Keratinocyte (primary cell): ENCODE results near the gene COL9A3. TPM values are rescaled to one million over a fixed set of nuclear protein-coding genes. Genes with fewer than 3 reads are reported as not detected.
A peak's percentile ranks its signal among the peaks of the same experiment; 100 is the strongest.

Experiments
- DNase-seq: peaks from one replicate; pipeline ENCODE4 v3.0.0-alpha.2; 2011; ENCODE audit warnings: low read depth, missing footprints, low spot score
- FAIRE-seq: peaks from 2 replicates; lab custom pipeline; 2011; peaks lifted over from hg19 to GRCh38; lab: Jason Lieb, UNC
- H2AFZ ChIP-seq: 2 replicates; pipeline ENCODE4 v1.6.0; 2012; ENCODE audit warnings: low read length, control low read depth, inconsistent platforms; ENCODE audit not compliant: control insufficient read depth
- H3K27ac ChIP-seq: 2 replicates; pipeline ENCODE4 v1.5.1; 2011; ENCODE audit warnings: low read length; ENCODE audit not compliant: control insufficient read depth, insufficient read depth
- H3K27me3 ChIP-seq: 3 replicates; pipeline ENCODE4 v1.6.0; 2011; ENCODE audit warnings: low read length; ENCODE audit not compliant: control insufficient read depth, insufficient read depth; ENCODE audit errors: extremely low read depth
- H3K36me3 ChIP-seq, 2 experiments: 2 replicates in 1 of 2; 3 replicates in 1 of 2; pipeline ENCODE4 v1.5.1; 2011; ENCODE audit warnings: low read length in 2 of 2, mild to moderate bottlenecking in 1 of 2; ENCODE audit not compliant: control insufficient read depth in 2 of 2, insufficient read depth in 2 of 2; ENCODE audit errors: extremely low read depth in 1 of 2
- H3K4me1 ChIP-seq: 3 replicates; pipeline ENCODE4 v1.5.1; 2011; ENCODE audit warnings: low read length; ENCODE audit not compliant: control insufficient read depth, insufficient read depth; ENCODE audit errors: extremely low read depth
- H3K4me2 ChIP-seq: 3 replicates; pipeline ENCODE4 v1.6.0; 2011; ENCODE audit warnings: low read depth, low read length; ENCODE audit not compliant: control insufficient read depth, insufficient read depth; ENCODE audit errors: extremely low read depth
- H3K4me3 ChIP-seq, 3 experiments: fragments of 200-600 bp in 1 of 3; sonication (generic) in 1 of 3; 2 replicates in 2 of 3; 3 replicates in 1 of 3; pipeline ENCODE4 v1.5.1; 2011 to 2016; ENCODE audit warnings: low read length in 3 of 3, mild to moderate bottlenecking in 3 of 3, control low read depth in 2 of 3, inconsistent platforms in 1 of 3, low read depth in 1 of 3, mixed read lengths in 1 of 3, mixed run types in 1 of 3, moderate library complexity in 1 of 3; ENCODE audit not compliant: control insufficient read depth in 2 of 3, insufficient read depth in 2 of 3; ENCODE audit errors: extremely low read depth in 1 of 3
- H3K79me2 ChIP-seq: 2 replicates; pipeline ENCODE4 v1.6.0; 2012; ENCODE audit warnings: low read length; ENCODE audit not compliant: control insufficient read depth, insufficient read depth
- H3K9ac ChIP-seq: 3 replicates; pipeline ENCODE4 v1.6.0; 2011; ENCODE audit warnings: low read length; ENCODE audit not compliant: control insufficient read depth, insufficient read depth; ENCODE audit errors: extremely low read depth
- H3K9me1 ChIP-seq: 3 replicates; pipeline ENCODE4 v1.6.0; 2011; ENCODE audit warnings: low read length; ENCODE audit not compliant: control insufficient read depth, insufficient read depth; ENCODE audit errors: extremely low read depth
- H3K9me3 ChIP-seq: 2 replicates; pipeline ENCODE4 v1.5.1; 2012; ENCODE audit warnings: low read depth, low read length; ENCODE audit not compliant: control insufficient read depth
- H4K20me1 ChIP-seq: 3 replicates; pipeline ENCODE4 v1.6.0; 2011; ENCODE audit warnings: low read length; ENCODE audit not compliant: control insufficient read depth, insufficient read depth; ENCODE audit errors: extremely low read depth
- EZH2 ChIP-seq: IDR thresholded peaks from one replicate; pipeline ENCODE4 v1.6.1; 2012; ENCODE audit warnings: inconsistent platforms, mild to moderate bottlenecking, low read length, moderate library complexity
- dilution Hi-C: fragments of 300-500 bp; cut with MboI; formaldehyde crosslinking; loops from one replicate; pipeline ENCODE4 v1.7.0; 2020; ENCODE audit warnings: low sequenced_read_pairs; ENCODE audit not compliant: extremely low pct_ligation_motif_present
- polyA plus RNA-seq, 5 experiments: library from polyadenylated mRNA; depleted of rRNA in 3 of 5; stranded (reverse) in 3 of 5; stranded (forward) in 1 of 5; unstranded in 1 of 5; fragments of >200 nt; gene quantifications; 1 replicate in 1 of 5; 2 replicates in 3 of 5; 3 replicates in 1 of 5; pipeline versions ENCODE4 v1.2.1 to v1.2.3, GENCODE V29; 2011 to 2012; ENCODE audit warnings: missing spikeins in 2 of 5, low read depth in 1 of 5, low replicate concordance in 1 of 5
- TF ChIP-seq, protein P1 (sequence below), 3 experiments: IDR thresholded peaks in 1 of 3; conservative IDR thresholded peaks in 1 of 3; optimal IDR thresholded peaks in 1 of 3; 2 replicates in 2 of 3; 3 replicates in 1 of 3; pipeline versions ENCODE3 to v1.5.1; 2011; ENCODE audit warnings: low read length in 3 of 3, mild to moderate bottlenecking in 3 of 3, moderate library complexity in 2 of 3, control low read depth in 1 of 3, inconsistent platforms in 1 of 3; ENCODE audit not compliant: insufficient read depth in 2 of 3; ENCODE audit errors: extremely low read depth in 1 of 3

COL9A3 gene
- polyA plus RNA-seq, 1 donor (not counting 4 experiments of a cell fraction or from before 2014, with no cell fraction given), result 4.8 TPM

DNA sequence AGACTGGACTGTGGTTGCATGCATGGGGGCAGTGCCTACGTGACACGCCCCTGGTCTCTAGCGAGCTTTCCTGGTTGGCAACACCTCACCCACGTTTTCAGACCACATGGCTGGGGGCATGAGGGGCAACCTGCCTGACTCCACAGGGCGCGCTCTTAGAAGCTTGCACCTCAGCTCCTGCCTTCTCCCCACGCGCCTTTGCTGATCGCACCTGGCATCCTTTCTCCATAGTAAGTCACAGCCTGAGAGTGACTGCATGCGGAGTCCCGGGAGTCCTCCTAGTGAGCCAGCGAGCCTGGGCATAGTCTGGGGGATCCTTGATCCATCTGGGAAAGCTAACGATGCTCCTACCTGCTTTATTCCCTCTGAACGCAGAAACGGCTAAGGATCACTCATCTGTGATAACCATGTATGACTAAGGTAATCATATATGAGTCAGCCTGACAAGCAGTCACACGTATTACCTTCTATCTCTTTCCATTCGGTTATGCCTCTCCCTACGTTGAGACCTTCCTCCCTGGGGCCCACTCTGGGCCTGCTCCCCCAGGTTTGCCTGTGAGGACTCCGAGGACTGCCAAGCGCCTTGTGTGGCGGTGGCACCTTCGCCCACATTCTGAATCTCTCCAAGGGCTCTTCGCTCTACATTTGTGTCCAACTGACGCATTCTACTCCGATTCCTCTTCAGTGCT lies 40.2 kb downstream of the COL9A3 start:
- Histone ChIP-seq H3K4me3 (peak overlapping the region in 2 of 3 experiments; percentile 43 to 57), H2AFZ (peak overlapping the region; percentile 50), H3K9me1 (no peaks in the 10 kb centered on the region), H3K9me3 (no peaks in the 10 kb centered on the region), H3K27ac (peak overlapping the region; percentile 81), H3K27me3 (no peaks in the 10 kb centered on the region), H3K9ac (peak overlapping the region; percentile 67), H3K4me2 (peak overlapping the region; percentile 76), H3K4me1 (peaks cover 28% of the 10 kb centered on the region), H3K36me3 (peaks cover 11 to 25% of the 10 kb centered on the region in 2 experiments), H3K79me2 (peaks cover 40% of the 10 kb centered on the region), H4K20me1 (peaks cover 8% of the 10 kb centered on the region)
- TF ChIP-seq EZH2, result no peak
- TF ChIP-seq, protein P1, sequence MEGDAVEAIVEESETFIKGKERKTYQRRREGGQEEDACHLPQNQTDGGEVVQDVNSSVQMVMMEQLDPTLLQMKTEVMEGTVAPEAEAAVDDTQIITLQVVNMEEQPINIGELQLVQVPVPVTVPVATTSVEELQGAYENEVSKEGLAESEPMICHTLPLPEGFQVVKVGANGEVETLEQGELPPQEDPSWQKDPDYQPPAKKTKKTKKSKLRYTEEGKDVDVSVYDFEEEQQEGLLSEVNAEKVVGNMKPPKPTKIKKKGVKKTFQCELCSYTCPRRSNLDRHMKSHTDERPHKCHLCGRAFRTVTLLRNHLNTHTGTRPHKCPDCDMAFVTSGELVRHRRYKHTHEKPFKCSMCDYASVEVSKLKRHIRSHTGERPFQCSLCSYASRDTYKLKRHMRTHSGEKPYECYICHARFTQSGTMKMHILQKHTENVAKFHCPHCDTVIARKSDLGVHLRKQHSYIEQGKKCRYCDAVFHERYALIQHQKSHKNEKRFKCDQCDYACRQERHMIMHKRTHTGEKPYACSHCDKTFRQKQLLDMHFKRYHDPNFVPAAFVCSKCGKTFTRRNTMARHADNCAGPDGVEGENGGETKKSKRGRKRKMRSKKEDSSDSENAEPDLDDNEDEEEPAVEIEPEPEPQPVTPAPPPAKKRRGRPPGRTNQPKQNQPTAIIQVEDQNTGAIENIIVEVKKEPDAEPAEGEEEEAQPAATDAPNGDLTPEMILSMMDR (optimal IDR thresholded peaks at IDR 0.05 in 1 of 3, IDR thresholded peaks at IDR 0.05 in 1 of 3, conservative IDR thresholded peaks at IDR 0.05 in 1 of 3; ENCODE audit: extremely low read depth in 1 of 3, insufficient read depth in 2 of 3, low read length in 3 of 3), result no peak
- dilution Hi-C loops, result no loop called here
- FAIRE-seq, result peak; percentile 86
- peak; percentile 65 for DNase-seq

DNA sequence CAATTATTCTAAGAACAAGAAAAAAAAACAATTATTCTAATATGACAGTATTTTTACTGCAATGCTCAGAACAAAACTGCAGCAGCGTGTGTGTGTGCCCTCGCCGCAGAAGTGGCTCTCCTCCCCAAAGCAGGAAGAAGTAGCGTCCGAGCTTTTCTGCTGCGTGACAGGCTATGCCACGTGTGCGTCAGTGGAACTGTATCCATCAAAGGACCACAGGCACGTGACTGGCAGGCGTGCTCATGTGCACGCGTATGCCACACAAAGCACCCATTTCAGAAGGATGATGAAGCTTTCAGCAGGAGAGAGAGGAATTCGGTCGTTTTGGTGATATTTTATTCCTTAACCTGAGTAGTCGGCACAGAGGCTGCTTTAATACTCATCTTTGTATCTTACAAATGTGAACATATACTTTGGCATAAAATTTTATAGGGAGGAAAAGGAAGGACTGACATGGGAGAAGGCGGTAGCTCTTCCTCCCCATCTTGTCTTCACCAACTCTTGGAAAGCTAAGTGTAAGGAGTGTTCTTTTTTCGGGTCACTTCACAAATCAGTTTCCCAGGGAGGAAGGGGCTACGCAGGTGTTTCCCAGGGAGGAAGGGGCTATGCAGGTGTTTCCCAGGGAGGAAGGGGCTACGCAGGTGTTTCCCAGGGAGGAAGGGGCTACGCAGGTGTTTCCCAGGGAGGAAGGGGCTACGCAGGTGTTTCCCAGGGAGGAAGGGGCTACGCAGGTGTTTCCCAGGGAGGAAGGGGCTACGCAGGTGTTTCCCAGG lies 41.4 kb downstream of the COL9A3 start:
- H3K36me3 ChIP-seq, result peaks cover 6 to 22% of the 10 kb centered on the region in 2 experiments
- FAIRE-seq, result no peak
- H3K27me3 ChIP-seq, result no peaks in the 10 kb centered on the region
- H3K9me3 ChIP-seq, result no peaks in the 10 kb centered on the region
- H3K4me1 ChIP-seq, result peaks cover 28% of the 10 kb centered on the region
- peaks cover 8% of the 10 kb centered on the region for H4K20me1 ChIP-seq
- no peak for DNase-seq
- H3K9ac ChIP-seq, result no peak overlapping the region
- no peak overlapping the region for H3K4me2 ChIP-seq
- no peak overlapping the region for H2AFZ ChIP-seq
- H3K27ac ChIP-seq, result no peak overlapping the region
- H3K79me2 ChIP-seq, result peaks cover 33% of the 10 kb centered on the region
- dilution Hi-C loops, result no loop called here
- H3K9me1 ChIP-seq, result no peaks in the 10 kb centered on the region
- no peak overlapping the region for H3K4me3 ChIP-seq
- TF ChIP-seq EZH2, result no peak
- TF ChIP-seq, protein P1 (optimal IDR thresholded peaks at IDR 0.05 in 1 of 3, IDR thresholded peaks at IDR 0.05 in 1 of 3, conservative IDR thresholded peaks at IDR 0.05 in 1 of 3; ENCODE audit: extremely low read depth in 1 of 3, insufficient read depth in 2 of 3, low read length in 3 of 3), result no peak
